NK-92 (cell line): ENCODE data around the gene PILRB.
"Not testable (repeated sequence)": the region's sequence is repeated elsewhere in the genome, so short reads cannot be mapped to it uniquely, and the experiment has no call there.

ENCODE experiments used
- DNase-seq: peaks from one replicate; lab custom pipeline; 2025; ENCODE audit not compliant: unreplicated experiment; lab: John Stamatoyannopoulos, UW

PILRB gene

GRCh38 chr7:100373870-100374598 lies 16.1 kb downstream of the PILRB start:
- not testable (repeated sequence) for DNase-seq

GRCh38 chr7:100374601-100375000 lies 16.7 kb downstream of the PILRB start:
- DNase-seq: no peak

GRCh38 chr7:100376066-100376465 lies 18.1 kb downstream of the PILRB start:
- DNase-seq: no peak

GRCh38 chr7:100378114-100378755 lies 20.3 kb downstream of the PILRB start:
- DNase-seq: no peak

- no peak for DNase-seq
Measured at GRCh38 chr7:100380196-100380595, 22.3 kb downstream of the PILRB start.

- DNase-seq: not testable (repeated sequence)
Measured at GRCh38 chr7:100381531-100382233, 23.8 kb downstream of the PILRB start.

- DNase-seq: not testable (repeated sequence)
Measured at GRCh38 chr7:100382234-100382853, 24.4 kb downstream of the PILRB start.

GRCh38 chr7:100384628-100385294 lies 26.8 kb downstream of the PILRB start:
- no peak for DNase-seq

- no peak for DNase-seq
Measured at GRCh38 chr7:100386940-100387339, 29.0 kb downstream of the PILRB start.

GRCh38 chr7:100387695-100388094 lies 29.8 kb downstream of the PILRB start:
- DNase-seq: no peak

- no peak for DNase-seq
Measured at GRCh38 chr7:100389437-100390088, 31.6 kb downstream of the PILRB start.

GRCh38 chr7:100390286-100391009 lies 32.5 kb downstream of the PILRB start:
- DNase-seq: no peak

- DNase-seq: no peak
Measured at GRCh38 chr7:100393233-100393905, 35.5 kb downstream of the PILRB start.

GRCh38 chr7:100394077-100394476 lies 36.2 kb downstream of the PILRB start:
- DNase-seq: no peak

- no peak for DNase-seq
Measured at GRCh38 chr7:100396421-100396982, 38.6 kb downstream of the PILRB start.

GRCh38 chr7:100397315-100398081 lies 39.6 kb downstream of the PILRB start:
- DNase-seq: no peak

GRCh38 chr7:100398239-100398638 lies 40.3 kb downstream of the PILRB start:
- no peak for DNase-seq

- DNase-seq: no peak
Measured at GRCh38 chr7:100400041-100400440, 42.1 kb downstream of the PILRB start.
